Lower leg skin (tissue), 3 donors: ENCODE results near the gene FBXO31.

Experiments used
- POLR2A ChIP-seq, 2 donors: fragments of 450-650 bp; IDR thresholded peaks; one replicate each; pipeline ENCODE4 v1.6.1; 2016 to 2017; ENCODE audit warnings: antibody characterized with exemption in 2 of 2, mild to moderate bottlenecking in 1 of 2, moderate library complexity in 1 of 2
- TF ChIP-seq, protein P1 (sequence below), 3 donors: fragments of 450-650 bp; IDR thresholded peaks; one replicate each; pipeline ENCODE4 v1.5.1; 2016; ENCODE audit warnings: antibody characterized with exemption in 3 of 3, mild to moderate bottlenecking in 3 of 3, moderate library complexity in 2 of 3

DNA sequence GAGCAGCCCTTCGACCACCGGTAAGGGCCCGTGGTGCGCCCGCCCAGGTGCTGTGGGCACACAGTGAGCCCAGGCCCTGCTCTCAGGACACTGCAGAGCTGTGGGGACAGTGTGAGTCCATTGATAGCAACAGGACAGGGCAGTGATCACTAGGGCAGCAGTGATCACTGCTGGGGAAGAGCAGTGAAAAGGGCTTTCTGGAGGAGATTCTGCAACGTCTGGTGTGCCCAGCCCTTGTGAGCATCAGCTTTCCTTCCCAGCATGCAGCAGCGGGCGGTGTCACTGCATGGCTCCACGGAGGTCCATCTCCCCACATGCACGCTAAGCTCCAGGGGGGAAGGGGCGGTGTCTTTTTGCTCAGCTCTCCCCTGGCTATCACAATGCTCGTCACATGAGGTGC is 40.7 kb upstream of the FBXO31 start:
- TF ChIP-seq, protein P1, sequence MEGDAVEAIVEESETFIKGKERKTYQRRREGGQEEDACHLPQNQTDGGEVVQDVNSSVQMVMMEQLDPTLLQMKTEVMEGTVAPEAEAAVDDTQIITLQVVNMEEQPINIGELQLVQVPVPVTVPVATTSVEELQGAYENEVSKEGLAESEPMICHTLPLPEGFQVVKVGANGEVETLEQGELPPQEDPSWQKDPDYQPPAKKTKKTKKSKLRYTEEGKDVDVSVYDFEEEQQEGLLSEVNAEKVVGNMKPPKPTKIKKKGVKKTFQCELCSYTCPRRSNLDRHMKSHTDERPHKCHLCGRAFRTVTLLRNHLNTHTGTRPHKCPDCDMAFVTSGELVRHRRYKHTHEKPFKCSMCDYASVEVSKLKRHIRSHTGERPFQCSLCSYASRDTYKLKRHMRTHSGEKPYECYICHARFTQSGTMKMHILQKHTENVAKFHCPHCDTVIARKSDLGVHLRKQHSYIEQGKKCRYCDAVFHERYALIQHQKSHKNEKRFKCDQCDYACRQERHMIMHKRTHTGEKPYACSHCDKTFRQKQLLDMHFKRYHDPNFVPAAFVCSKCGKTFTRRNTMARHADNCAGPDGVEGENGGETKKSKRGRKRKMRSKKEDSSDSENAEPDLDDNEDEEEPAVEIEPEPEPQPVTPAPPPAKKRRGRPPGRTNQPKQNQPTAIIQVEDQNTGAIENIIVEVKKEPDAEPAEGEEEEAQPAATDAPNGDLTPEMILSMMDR (IDR thresholded peaks at IDR 0.05): no peak
- no peak for TF ChIP-seq POLR2A (IDR thresholded peaks at IDR 0.05)
